Bronchial epithelial cell (primary cell): ENCODE measurements around the gene ZBTB5. TPM values are rescaled to one million over a fixed set of nuclear protein-coding genes. Genes with fewer than 3 reads are reported as not detected.

Source experiments
- DNase-seq: peaks from one replicate; pipeline ENCODE4 v3.0.0-alpha.2; 2010; ENCODE audit warnings: low read depth
- FAIRE-seq: peaks from 2 replicates; lab custom pipeline; 2011; peaks lifted over from hg19 to GRCh38; lab: Jason Lieb, UNC
- H3K27me3 ChIP-seq: 2 replicates; pipeline ENCODE4 v1.5.1; 2011; ENCODE audit warnings: low read length; ENCODE audit not compliant: control insufficient read depth, insufficient read depth
- H3K36me3 ChIP-seq: 2 replicates; pipeline ENCODE4 v1.5.1; 2011; ENCODE audit warnings: low read length; ENCODE audit not compliant: control insufficient read depth, insufficient read depth
- H3K4me3 ChIP-seq: 2 replicates; pipeline ENCODE4 v1.5.1; 2011; ENCODE audit warnings: mild to moderate bottlenecking, low read depth, low read length, control low read depth
- total RNA-seq: library from RNA; depleted of rRNA; stranded (reverse); fragments of >200 nt; gene quantifications from 2 replicates; pipeline ENCODE4 v1.2.1, GENCODE V29; 2014
- TF ChIP-seq, protein P1 (sequence below): IDR thresholded peaks from 2 replicates; pipeline ENCODE4 v1.5.1; 2011; ENCODE audit warnings: mild to moderate bottlenecking, moderate library complexity, low read length, control low read depth, inconsistent platforms; ENCODE audit not compliant: insufficient read depth, severe bottlenecking

ZBTB5 gene
- total RNA-seq, 1 donor from 2014 or later, result 8.2 TPM

GRCh38 chr9:37420271-37421215, 44.7 kb downstream of the ZBTB5 start:
- Histone ChIP-seq H3K27me3 (no peaks in the 10 kb centered on the region), H3K4me3 (no peak overlapping the region), H3K36me3 (peaks cover 6% of the 10 kb centered on the region)
- FAIRE-seq (no peak), DNase-seq (peak; percentile 15)
- TF ChIP-seq, protein P1, sequence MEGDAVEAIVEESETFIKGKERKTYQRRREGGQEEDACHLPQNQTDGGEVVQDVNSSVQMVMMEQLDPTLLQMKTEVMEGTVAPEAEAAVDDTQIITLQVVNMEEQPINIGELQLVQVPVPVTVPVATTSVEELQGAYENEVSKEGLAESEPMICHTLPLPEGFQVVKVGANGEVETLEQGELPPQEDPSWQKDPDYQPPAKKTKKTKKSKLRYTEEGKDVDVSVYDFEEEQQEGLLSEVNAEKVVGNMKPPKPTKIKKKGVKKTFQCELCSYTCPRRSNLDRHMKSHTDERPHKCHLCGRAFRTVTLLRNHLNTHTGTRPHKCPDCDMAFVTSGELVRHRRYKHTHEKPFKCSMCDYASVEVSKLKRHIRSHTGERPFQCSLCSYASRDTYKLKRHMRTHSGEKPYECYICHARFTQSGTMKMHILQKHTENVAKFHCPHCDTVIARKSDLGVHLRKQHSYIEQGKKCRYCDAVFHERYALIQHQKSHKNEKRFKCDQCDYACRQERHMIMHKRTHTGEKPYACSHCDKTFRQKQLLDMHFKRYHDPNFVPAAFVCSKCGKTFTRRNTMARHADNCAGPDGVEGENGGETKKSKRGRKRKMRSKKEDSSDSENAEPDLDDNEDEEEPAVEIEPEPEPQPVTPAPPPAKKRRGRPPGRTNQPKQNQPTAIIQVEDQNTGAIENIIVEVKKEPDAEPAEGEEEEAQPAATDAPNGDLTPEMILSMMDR, result no peak

DNA sequence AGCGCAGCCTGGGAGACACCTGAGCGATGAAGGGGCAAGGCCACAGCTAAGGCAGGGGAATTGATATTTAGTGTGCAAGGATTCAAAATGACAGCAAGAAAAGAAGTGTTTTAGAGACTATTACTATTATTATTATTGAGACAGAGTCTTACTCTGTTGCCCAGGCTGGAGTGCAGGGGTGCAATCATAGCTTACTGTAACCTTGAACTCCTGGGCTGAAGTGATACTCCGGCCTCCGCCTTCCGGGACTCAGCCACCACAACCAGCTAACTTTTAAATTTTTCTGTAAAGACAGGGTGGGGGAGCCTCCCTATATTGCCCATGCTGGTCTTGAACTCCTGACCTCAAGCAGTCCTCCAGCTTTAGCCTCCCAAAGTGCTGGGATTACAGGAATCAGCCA, 46.0 kb downstream of the ZBTB5 start:
- FAIRE-seq (no peak), DNase-seq (no peak)
- TF ChIP-seq, protein P1, result no peak
- H3K4me3 ChIP-seq, result no peak overlapping the region
- peaks cover 2% of the 10 kb centered on the region for H3K36me3 ChIP-seq
- no peaks in the 10 kb centered on the region for H3K27me3 ChIP-seq

DNA sequence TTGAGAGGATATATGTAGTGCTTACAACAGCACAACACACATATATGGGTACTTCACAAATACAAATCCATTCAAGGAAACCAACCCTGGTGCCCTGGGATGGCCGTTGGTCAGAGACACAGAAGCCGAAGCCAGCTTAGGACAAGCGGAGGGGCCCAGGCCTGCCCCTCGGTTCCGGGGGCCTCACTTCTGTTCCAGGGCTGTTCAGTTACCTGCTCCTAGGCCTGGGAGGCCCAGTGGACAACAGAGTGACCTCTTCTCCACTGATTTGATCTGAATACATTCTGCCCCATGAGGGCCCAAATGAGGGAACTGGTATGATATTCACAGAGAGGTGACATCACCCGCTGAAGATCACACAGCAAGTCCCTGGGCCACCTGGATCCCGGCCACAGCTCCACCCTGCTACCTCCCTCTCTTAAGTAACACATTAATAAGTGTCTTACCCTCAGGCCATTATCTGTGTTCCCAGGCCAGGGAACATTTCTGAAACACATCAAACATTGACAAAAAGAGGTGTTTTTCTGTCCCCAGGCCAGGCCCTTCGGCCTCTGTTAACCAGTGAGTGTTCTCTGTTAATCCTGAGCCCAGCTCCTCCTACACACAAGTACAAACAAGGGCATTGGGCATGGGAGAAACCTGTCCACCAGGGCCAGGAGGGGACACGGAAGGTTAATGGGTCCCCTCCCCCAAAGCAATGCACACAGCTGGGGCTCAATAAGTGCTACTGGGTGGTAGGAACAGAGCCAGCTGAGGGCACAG, 47.2 kb downstream of the ZBTB5 start:
- FAIRE-seq (no peak), DNase-seq (no peak)
- Histone ChIP-seq H3K36me3 (no peaks in the 10 kb centered on the region), H3K27me3 (no peaks in the 10 kb centered on the region), H3K4me3 (no peak overlapping the region)
- TF ChIP-seq, protein P1, result no peak

DNA sequence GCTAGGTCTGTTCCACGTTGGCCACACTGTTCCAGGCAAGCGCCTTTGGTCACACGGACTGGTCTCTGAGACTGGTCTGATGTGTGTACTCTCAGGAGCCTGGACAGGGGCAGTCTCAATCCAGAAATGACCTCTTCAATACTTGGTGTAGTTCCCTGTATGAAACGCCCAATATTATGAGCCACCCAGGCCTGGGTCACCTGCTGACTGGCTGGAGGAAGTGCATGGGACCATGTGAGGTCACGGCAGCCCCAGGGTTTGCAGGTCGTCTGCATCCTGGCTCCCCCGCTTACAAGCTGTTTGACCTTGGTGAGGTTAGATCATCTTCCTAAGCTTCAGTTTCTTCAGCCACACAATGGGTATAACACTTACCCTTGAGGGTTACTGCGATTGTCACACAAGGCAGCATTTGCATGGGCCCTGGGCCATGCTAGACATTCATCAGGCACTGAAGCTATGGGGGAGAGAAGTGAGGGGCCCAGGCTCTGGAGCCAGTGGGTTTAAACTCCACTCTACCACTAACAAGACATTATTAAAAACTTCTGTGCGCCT, 47.9 kb downstream of the ZBTB5 start:
- Histone ChIP-seq H3K36me3 (no peaks in the 10 kb centered on the region), H3K4me3 (no peak overlapping the region), H3K27me3 (no peaks in the 10 kb centered on the region)
- TF ChIP-seq, protein P1, result no peak
- DNase-seq, result no peak
- no peak for FAIRE-seq

- Histone ChIP-seq H3K36me3 (no peaks in the 10 kb centered on the region), H3K4me3 (no peak overlapping the region), H3K27me3 (no peaks in the 10 kb centered on the region)
- FAIRE-seq (no peak), DNase-seq (peak; percentile 69)
- TF ChIP-seq, protein P1, result peak; percentile 67
These were observed 50.1 kb downstream of the ZBTB5 start for GRCh38 chr9:37415011-37415719.
